ENCODE measurements around the gene GRIK4.

The GRIK4 gene

GRCh38 chr11:120520091-120520822 is 8.7 kb downstream of the GRIK4 start:
- no peak for TF ChIP-seq CTCF (IDR thresholded peaks at IDR 0.05; ENCODE audit: low read depth, low read length, poor library complexity, severe bottlenecking)
- no peak for TF ChIP-seq EZH2phosphoT487 (IDR thresholded peaks at IDR 0.05; ENCODE audit: borderline replicate concordance, low read length)
- Histone ChIP-seq H3K9me2 (replicated peaks; ENCODE audit: control insufficient read depth, low read length) (no peaks in the 10 kb centered on the region), H3K9me3 (ENCODE audit: control insufficient read depth, insufficient read depth, low read length) (no peaks in the 10 kb centered on the region), H3K27ac (ENCODE audit: low read depth, low read length) (no peak overlapping the region), H4K20me1 (ENCODE audit: control insufficient read depth, insufficient read depth, low read depth, low read length) (no peaks in the 10 kb centered on the region), H3K36me3 (ENCODE audit: control insufficient read depth, low read length) (no peaks in the 10 kb centered on the region), H3K4me2 (ENCODE audit: low read length) (no peak overlapping the region), H3F3A (ENCODE audit: control insufficient read depth, insufficient read depth) (no peaks in the 10 kb centered on the region), H3K27me3 (ENCODE audit: control insufficient read depth, low read length) (no peaks in the 10 kb centered on the region), H3K79me2 (ENCODE audit: control insufficient read depth, low read length) (no peaks in the 10 kb centered on the region), H3K4me1 (ENCODE audit: control insufficient read depth, low read length) (no peaks in the 10 kb centered on the region), H3K4me3 (ENCODE audit: low read length) (no peak overlapping the region)

GRCh38 chr11:120521176-120521575 is 9.6 kb downstream of the GRIK4 start:
- no peak for TF ChIP-seq CTCF (IDR thresholded peaks at IDR 0.05; ENCODE audit: low read depth, low read length, poor library complexity, severe bottlenecking)
- H3K4me3 ChIP-seq (ENCODE audit: low read length), result no peak overlapping the region
- no peaks in the 10 kb centered on the region for H3K9me2 ChIP-seq (replicated peaks; ENCODE audit: control insufficient read depth, low read length)
- no peaks in the 10 kb centered on the region for H3K79me2 ChIP-seq (ENCODE audit: control insufficient read depth, low read length)
- H3F3A ChIP-seq (ENCODE audit: control insufficient read depth, insufficient read depth), result no peaks in the 10 kb centered on the region
- H3K27ac ChIP-seq (ENCODE audit: low read depth, low read length), result no peak overlapping the region
- H3K27me3 ChIP-seq (ENCODE audit: control insufficient read depth, low read length), result no peaks in the 10 kb centered on the region
- no peaks in the 10 kb centered on the region for H3K36me3 ChIP-seq (ENCODE audit: control insufficient read depth, low read length)
- no peaks in the 10 kb centered on the region for H3K4me1 ChIP-seq (ENCODE audit: control insufficient read depth, low read length)
- no peak overlapping the region for H3K4me2 ChIP-seq (ENCODE audit: low read length)
- no peaks in the 10 kb centered on the region for H4K20me1 ChIP-seq (ENCODE audit: control insufficient read depth, insufficient read depth, low read depth, low read length)
- H3K9me3 ChIP-seq (ENCODE audit: control insufficient read depth, insufficient read depth, low read length), result no peaks in the 10 kb centered on the region

GRCh38 chr11:120522021-120522420 is 10.5 kb downstream of the GRIK4 start:
- H3K4me3 ChIP-seq (ENCODE audit: low read length), result no peak overlapping the region
- no peak for TF ChIP-seq CTCF (IDR thresholded peaks at IDR 0.05; ENCODE audit: low read depth, low read length, poor library complexity, severe bottlenecking)
- TF ChIP-seq EZH2phosphoT487 (IDR thresholded peaks at IDR 0.05; ENCODE audit: borderline replicate concordance, low read length), result no peak
- H3F3A ChIP-seq (ENCODE audit: control insufficient read depth, insufficient read depth), result no peaks in the 10 kb centered on the region
- no peaks in the 10 kb centered on the region for H3K9me2 ChIP-seq (replicated peaks; ENCODE audit: control insufficient read depth, low read length)
- no peaks in the 10 kb centered on the region for H4K20me1 ChIP-seq (ENCODE audit: control insufficient read depth, insufficient read depth, low read depth, low read length)
- no peaks in the 10 kb centered on the region for H3K36me3 ChIP-seq (ENCODE audit: control insufficient read depth, low read length)
- no peak overlapping the region for H3K27ac ChIP-seq (ENCODE audit: low read depth, low read length)
- no peaks in the 10 kb centered on the region for H3K4me1 ChIP-seq (ENCODE audit: control insufficient read depth, low read length)
- H3K9me3 ChIP-seq (ENCODE audit: control insufficient read depth, insufficient read depth, low read length), result no peaks in the 10 kb centered on the region
- H3K79me2 ChIP-seq (ENCODE audit: control insufficient read depth, low read length), result no peaks in the 10 kb centered on the region
- H3K4me2 ChIP-seq (ENCODE audit: low read length), result no peak overlapping the region
- H3K27me3 ChIP-seq (ENCODE audit: control insufficient read depth, low read length), result no peaks in the 10 kb centered on the region

All from DOHH2 (cell line).